Activated CD4-positive, alpha-beta T cell treated with anti-CD3 and anti-CD28 coated beads, Interleukin-2, amount 10 ng/mL, durations not matched to agents 24 days and 14 days (primary cell): ENCODE data around the gene OSBP2. TPM values are rescaled to one million over a fixed set of nuclear protein-coding genes. Genes with fewer than 3 reads are reported as not detected.

Experiments used
- DNase-seq: peaks from one replicate; pipeline ENCODE4 v3.0.0; 2022
- H3K27ac Mint-ChIP-seq: one replicate; pipeline ENCODE4 v1.8.0; 2022; ENCODE audit warnings: mild to moderate bottlenecking, mixed read lengths
- H3K27me3 Mint-ChIP-seq: one replicate; pipeline ENCODE4 v1.8.0; 2022; ENCODE audit warnings: mixed read lengths
- H3K36me3 Mint-ChIP-seq: one replicate; pipeline ENCODE4 v1.8.0; 2022; ENCODE audit warnings: low read depth, mild to moderate bottlenecking, mixed read lengths
- H3K4me1 Mint-ChIP-seq: one replicate; pipeline ENCODE4 v1.8.0; 2021; ENCODE audit warnings: mixed read lengths
- H3K4me3 Mint-ChIP-seq: one replicate; pipeline ENCODE4 v1.8.0; 2022; ENCODE audit warnings: mild to moderate bottlenecking, moderate library complexity, mixed read lengths
- H3K9me3 Mint-ChIP-seq: one replicate; pipeline ENCODE4 v1.8.0; 2021; ENCODE audit warnings: mixed read lengths
- intact Hi-C: fragments of 100-400 bp; cut with micrococcal nuclease; formaldehyde crosslinking; loops from one replicate; pipeline ENCODE4 v1.15.1; 2023
- total RNA-seq: library from RNA; stranded (reverse); gene quantifications from 2 replicates; pipeline ENCODE4 v1.2.3, GENCODE V29; 2022

OSBP2 gene
- total RNA-seq, 1 donor from 2014 or later = 2.6 TPM

DNA sequence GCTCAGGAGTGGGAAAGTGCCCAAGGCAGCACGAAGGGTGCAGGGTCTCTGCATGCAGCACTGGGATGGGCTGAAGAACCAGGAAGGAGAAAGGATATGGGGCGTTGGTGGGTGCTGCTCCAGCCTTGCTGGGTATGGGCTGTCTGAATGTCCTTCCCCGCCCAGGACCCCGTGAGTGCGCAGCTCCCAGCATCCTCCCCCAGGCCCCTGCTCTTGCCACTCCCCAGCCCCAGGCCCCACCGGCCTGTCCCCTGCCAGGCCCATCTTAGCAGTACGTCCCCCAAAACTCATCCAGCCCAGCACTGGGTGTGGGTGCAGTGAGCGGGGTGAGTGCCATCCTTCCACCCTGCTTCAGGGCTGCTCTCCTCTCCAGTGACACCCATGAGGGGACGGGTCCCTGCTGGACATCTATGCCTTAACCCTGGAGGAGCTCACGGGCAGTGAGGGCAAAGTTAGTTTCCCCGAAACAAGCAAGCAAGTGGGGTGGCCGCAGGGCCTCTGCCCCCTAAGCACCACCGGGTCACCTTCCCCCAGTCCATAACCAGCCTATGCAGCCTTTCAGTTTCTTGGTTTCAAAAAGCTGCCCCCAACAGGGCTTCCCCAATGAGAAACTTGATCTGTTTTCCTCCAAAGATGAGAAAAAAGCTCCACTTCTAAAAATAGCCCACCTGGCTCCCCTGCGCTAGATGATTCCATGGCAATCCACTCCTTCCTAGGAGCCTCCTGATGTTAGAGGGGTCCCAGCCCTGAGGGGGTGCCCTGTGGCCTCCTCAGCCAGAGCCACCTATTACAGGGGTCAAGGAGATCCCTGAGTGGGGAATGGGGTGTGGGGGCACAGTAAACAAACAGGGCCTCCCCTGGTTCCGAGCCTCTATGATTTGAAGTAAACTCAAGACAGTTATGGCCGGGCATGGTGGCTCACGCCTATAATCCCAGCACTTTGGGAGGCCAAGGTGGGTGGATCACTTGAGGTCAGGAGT lies 170.1 kb downstream of the OSBP2 start:
- Mint-ChIP-seq H3K27me3 (no peaks in the 10 kb centered on the region), H3K4me3 (no peak overlapping the region), H3K36me3 (no peaks in the 10 kb centered on the region), H3K9me3 (no peaks in the 10 kb centered on the region), H3K27ac (no peak overlapping the region), H3K4me1 (no peaks in the 10 kb centered on the region)
- intact Hi-C loops = no loop called here
- no peak for DNase-seq

DNA sequence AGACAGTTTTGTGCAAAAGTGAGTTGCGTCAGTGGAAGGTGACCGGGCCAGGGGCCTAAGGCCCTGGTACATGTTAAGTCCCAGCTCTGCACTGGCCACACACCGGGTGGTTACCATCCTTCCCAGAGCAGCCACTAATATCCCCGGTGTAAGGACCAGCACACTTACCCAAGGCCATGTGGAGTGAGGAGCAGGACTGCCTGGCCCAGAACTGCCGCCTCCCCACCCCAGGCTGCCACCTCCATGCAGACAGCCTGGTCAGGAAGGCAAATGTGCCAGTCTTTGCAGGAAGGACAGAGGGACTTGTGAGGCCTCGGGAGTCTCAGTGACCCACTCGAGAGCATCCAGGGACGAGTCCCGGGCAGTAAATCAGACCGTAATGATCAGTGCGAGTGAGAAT lies 171.0 kb downstream of the OSBP2 start:
- no peaks in the 10 kb centered on the region for H3K36me3 Mint-ChIP-seq
- H3K9me3 Mint-ChIP-seq = no peaks in the 10 kb centered on the region
- H3K27me3 Mint-ChIP-seq = no peaks in the 10 kb centered on the region
- H3K27ac Mint-ChIP-seq = no peak overlapping the region
- no peaks in the 10 kb centered on the region for H3K4me1 Mint-ChIP-seq
- intact Hi-C loops = no loop called here
- H3K4me3 Mint-ChIP-seq = no peak overlapping the region
- no peak for DNase-seq

DNA sequence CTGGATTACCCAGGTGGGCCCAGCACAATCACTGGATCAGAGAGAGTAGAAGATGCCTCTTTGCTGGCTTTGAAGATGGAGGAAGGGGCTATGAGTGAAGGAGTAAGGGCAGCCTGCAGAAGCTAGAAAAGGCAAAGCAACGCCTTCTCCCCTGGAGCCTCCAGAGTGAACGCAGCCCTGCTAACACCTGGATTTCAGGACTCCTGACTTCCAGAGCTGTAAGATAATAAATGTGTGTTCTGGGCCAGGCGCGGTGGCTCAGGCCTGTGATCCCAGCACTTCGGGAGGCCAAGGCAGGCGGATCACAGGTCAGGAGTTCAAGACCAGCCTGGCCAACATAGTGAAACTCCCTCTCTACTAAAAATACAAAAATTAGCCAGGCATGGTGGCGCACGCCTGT lies 171.5 kb downstream of the OSBP2 start:
- no peaks in the 10 kb centered on the region for H3K4me1 Mint-ChIP-seq
- H3K4me3 Mint-ChIP-seq = no peak overlapping the region
- no peaks in the 10 kb centered on the region for H3K36me3 Mint-ChIP-seq
- H3K9me3 Mint-ChIP-seq = no peaks in the 10 kb centered on the region
- no peaks in the 10 kb centered on the region for H3K27me3 Mint-ChIP-seq
- H3K27ac Mint-ChIP-seq = no peak overlapping the region
- intact Hi-C loops = no loop called here
- DNase-seq = no peak

- H3K9me3 Mint-ChIP-seq = no peaks in the 10 kb centered on the region
- H3K4me1 Mint-ChIP-seq = no peaks in the 10 kb centered on the region
- H3K27me3 Mint-ChIP-seq = no peaks in the 10 kb centered on the region
- no peaks in the 10 kb centered on the region for H3K36me3 Mint-ChIP-seq
- H3K27ac Mint-ChIP-seq = no peak overlapping the region
- intact Hi-C loops = no loop called here
- no peak for DNase-seq
- H3K4me3 Mint-ChIP-seq = no peak overlapping the region
Observed at GRCh38 chr22:30866811-30867271, 172.2 kb downstream of the OSBP2 start.

- no peaks in the 10 kb centered on the region for H3K27me3 Mint-ChIP-seq
- H3K4me1 Mint-ChIP-seq = no peaks in the 10 kb centered on the region
- no peak overlapping the region for H3K27ac Mint-ChIP-seq
- H3K9me3 Mint-ChIP-seq = no peaks in the 10 kb centered on the region
- H3K36me3 Mint-ChIP-seq = no peaks in the 10 kb centered on the region
- DNase-seq = no peak
- intact Hi-C loops = no loop called here
- H3K4me3 Mint-ChIP-seq = no peak overlapping the region
Observed at GRCh38 chr22:30867746-30868662, 173.3 kb downstream of the OSBP2 start.

DNA sequence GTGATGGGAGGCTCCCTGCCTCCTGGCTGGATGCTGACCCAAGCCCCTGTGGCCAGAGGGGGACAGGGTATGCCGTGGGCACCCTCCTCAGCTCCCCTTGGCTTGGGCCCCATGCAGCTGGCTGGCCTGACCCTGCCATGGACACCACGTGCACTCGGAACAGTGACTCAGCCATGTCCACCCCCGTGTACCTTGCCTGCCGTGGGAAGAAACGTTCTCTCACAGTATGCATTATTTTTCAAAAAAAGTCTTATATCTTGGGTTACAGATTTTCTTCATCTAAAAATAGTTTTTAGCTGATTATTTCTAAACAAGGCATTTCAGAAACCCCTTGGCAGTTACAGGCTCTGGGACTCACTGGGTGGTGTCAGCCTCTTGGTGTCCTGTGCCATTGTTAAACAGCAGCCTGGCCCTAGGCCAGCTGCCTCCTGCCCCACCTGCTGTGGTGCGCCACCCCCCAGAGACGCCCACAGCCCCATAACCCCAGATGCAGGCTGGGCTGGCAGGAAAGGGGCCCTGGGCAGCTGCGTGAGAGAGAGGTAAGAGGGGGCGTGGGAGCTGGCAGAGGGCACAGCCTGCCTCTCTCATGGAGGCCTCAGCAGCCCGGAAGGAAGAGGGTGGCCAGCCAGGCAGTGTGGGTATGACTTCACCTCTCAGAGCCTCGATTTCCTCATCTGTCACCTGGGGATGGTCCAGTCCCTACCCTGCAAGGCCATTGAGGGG lies 174.2 kb downstream of the OSBP2 start:
- intact Hi-C loops = no loop called here
- DNase-seq = no peak
- Mint-ChIP-seq H3K4me1 (no peaks in the 10 kb centered on the region), H3K36me3 (no peaks in the 10 kb centered on the region), H3K4me3 (no peak overlapping the region), H3K9me3 (no peaks in the 10 kb centered on the region), H3K27me3 (no peaks in the 10 kb centered on the region), H3K27ac (no peak overlapping the region)

- no peaks in the 10 kb centered on the region for H3K4me1 Mint-ChIP-seq
- H3K36me3 Mint-ChIP-seq = no peaks in the 10 kb centered on the region
- H3K9me3 Mint-ChIP-seq = no peaks in the 10 kb centered on the region
- intact Hi-C loops = no loop called here
- no peaks in the 10 kb centered on the region for H3K27me3 Mint-ChIP-seq
- H3K4me3 Mint-ChIP-seq = no peak overlapping the region
- no peak for DNase-seq
- no peak overlapping the region for H3K27ac Mint-ChIP-seq
Observed at GRCh38 chr22:30869667-30870395, 175.2 kb downstream of the OSBP2 start.

DNA sequence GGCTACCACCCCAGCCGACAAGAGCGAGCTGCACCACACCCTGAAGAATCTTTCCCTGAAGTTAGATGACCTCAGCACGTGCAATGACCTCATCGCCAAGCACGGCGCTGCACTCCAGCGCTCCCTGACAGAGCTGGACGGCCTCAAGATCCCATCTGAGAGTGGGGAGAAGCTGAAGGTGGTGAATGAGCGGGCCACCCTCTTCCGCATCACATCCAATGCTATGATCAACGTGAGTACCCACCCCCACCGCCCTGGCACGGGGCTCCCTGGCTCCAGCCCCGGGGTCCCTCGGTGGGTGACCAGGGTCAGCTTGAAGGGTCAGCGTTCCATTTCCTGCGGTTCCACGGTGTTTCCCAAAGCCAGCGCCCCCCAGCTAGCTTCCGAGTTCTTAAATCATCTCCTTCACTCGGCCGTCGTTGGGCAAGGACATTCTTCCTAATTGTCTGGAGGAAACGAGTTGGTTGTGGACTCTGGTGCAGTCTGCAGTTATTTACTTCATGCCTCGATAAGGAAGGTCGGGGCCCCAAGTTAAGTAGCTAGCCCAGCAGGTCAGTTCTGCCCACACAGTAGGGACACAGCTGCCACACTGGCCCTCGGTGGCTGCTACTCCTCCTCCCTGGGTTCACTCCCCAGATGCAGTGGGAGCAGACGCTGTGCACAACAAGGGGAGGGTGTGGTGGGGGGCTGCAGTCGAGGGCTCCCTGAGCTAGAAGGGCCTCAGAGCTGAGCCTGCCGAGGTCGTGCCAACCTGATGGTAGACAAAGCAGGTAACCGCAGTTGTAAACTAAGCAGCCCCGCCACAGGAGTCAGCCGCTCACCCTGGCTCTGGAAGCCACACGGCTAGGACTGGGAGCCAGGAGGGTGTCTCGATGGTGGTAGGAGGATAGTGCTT lies 176.0 kb downstream of the OSBP2 start:
- Mint-ChIP-seq H3K4me3 (no peak overlapping the region), H3K4me1 (no peaks in the 10 kb centered on the region), H3K36me3 (no peaks in the 10 kb centered on the region), H3K9me3 (no peaks in the 10 kb centered on the region), H3K27ac (no peak overlapping the region), H3K27me3 (no peaks in the 10 kb centered on the region)
- intact Hi-C loops = no loop called here
- no peak for DNase-seq

DNA sequence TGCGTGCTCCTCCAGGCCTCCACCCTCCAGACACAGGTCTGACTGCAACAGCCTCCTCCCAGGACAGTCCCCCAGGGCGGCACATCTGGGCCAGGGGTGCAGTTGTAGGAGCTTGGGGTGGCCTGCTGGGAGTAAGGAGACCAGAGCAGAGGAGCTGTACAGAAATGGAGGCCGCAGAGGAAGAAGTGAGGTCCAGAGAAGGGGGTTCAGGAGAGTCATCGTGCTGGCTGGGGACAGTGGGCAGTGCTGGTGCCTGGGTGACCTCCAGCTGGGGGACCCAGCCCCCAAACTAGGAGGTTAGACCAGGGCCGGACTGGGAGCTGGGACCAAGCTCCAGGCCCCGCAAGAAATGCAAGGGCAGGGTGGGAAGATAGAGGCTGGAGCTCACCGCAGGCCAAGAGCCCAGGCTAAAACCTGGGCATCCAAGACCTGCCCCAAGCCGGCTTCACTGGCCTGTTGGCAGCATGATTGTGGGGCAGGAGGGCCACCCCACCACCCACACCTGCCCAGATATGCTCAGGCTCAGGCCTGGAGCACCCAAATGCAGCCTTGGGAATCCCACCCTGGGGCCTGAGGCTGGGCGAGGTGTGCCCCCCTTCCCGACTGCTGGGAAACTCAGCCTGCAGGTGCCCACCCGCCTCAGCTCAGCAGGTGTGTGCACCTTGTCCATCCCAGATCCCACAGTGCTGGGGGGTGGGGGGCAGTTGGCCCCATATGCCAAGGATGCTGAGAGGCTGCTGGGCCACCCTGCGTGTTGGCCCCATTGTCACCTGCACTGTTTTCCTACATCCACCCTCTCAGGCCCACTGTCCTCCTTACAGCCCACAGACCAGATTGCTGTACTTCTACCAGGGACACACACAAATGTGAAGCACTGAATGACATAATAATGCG lies 177.0 kb downstream of the OSBP2 start:
- no peaks in the 10 kb centered on the region for H3K4me1 Mint-ChIP-seq
- intact Hi-C loops = no loop called here

GRCh38 chr22:30872285-30873041 lies 177.8 kb downstream of the OSBP2 start:
- Mint-ChIP-seq H3K4me3 (no peak overlapping the region), H3K4me1 (no peaks in the 10 kb centered on the region), H3K27me3 (no peaks in the 10 kb centered on the region), H3K27ac (no peak overlapping the region), H3K36me3 (no peaks in the 10 kb centered on the region), H3K9me3 (no peaks in the 10 kb centered on the region)
- DNase-seq = no peak
- intact Hi-C loops = no loop called here

More for the DNA sequence above, 177.0 kb downstream of the OSBP2 start:
- Mint-ChIP-seq H3K27me3 (no peaks in the 10 kb centered on the region), H3K27ac (no peak overlapping the region), H3K4me3 (no peak overlapping the region), H3K36me3 (no peaks in the 10 kb centered on the region), H3K9me3 (no peaks in the 10 kb centered on the region)
- DNase-seq = no peak

- H3K36me3 Mint-ChIP-seq = no peaks in the 10 kb centered on the region
- no peaks in the 10 kb centered on the region for H3K4me1 Mint-ChIP-seq
- no peak overlapping the region for H3K4me3 Mint-ChIP-seq
- DNase-seq = no peak
- H3K27ac Mint-ChIP-seq = no peak overlapping the region
- intact Hi-C loops = no loop called here
- H3K27me3 Mint-ChIP-seq = no peaks in the 10 kb centered on the region
- no peaks in the 10 kb centered on the region for H3K9me3 Mint-ChIP-seq
Observed at GRCh38 chr22:30873086-30873650, 178.5 kb downstream of the OSBP2 start.
